ENCODE data around the gene ERCC8. TPM values are rescaled to one million over a fixed set of nuclear protein-coding genes. Genes with fewer than 3 reads are reported as not detected.

Gene ERCC8
- total RNA-seq, 1 experiment from 2014 or later, result 13.0 TPM

GRCh38 chr5:60843936-60844905, 100.6 kb downstream of the ERCC8 start, which contains the start of gene ELOVL7:
ELOVL7 (minus strand) TSS chr5:60844269; CDS start chr5:60787397, 56,872 bp downstream.
- TF ChIP-seq EZH2 (IDR thresholded peaks at IDR 0.05; ENCODE audit: low read depth), result no peak
- no peak; the same call in 1 of the 2 replicates for TF ChIP-seq CTCF (conservative IDR thresholded peaks at IDR 0.05)
- CTCF ChIA-PET, result interaction anchor here (1.4 kb wide), 1 partner anchor 144 kb away, joined by 4 read pairs; the partner anchor contains the start of gene DEPDC1B
- peak; percentile 74 to 94 for DNase-seq

GRCh38 chr5:60843386-60843935, 101.4 kb downstream of the ERCC8 start:
- H3K36me3 ChIP-seq (ENCODE audit: low read depth), result no peaks in the 10 kb centered on the region
- intact Hi-C loops (cut with micrococcal nuclease; ENCODE audit: unreplicated experiment), result loop anchor here (5.0 kb wide), 2 partner anchors 61 to 166 kb away; no protein-coding TSS in a partner anchor
- peak overlapping the region; percentile 98 for H2AFZ ChIP-seq
- no TSS peak for BruUV-seq (replicated peaks)
- no peaks in the 10 kb centered on the region for H3K9me2 ChIP-seq (ENCODE audit: insufficient read depth)
- H3K27me3 ChIP-seq (ENCODE audit: insufficient read depth, low read depth), result no peaks in the 10 kb centered on the region
- no peaks in the 10 kb centered on the region for H4K20me1 ChIP-seq (ENCODE audit: insufficient read depth)
- no peaks in the 10 kb centered on the region; the same call in 1 of the 2 replicates for H3K79me2 ChIP-seq (ENCODE audit: low read depth)
- peaks cover 17% of the 10 kb centered on the region for H3K4me1 ChIP-seq (replicated peaks; ENCODE audit: insufficient read depth)
- DNase-seq, result peak; percentile 39 to 40
- H3F3A ChIP-seq (ENCODE audit: insufficient read depth, low read depth), result no peaks in the 10 kb centered on the region
- H3K4me2 ChIP-seq, result peak overlapping the region; percentile 92
- no peaks in the 10 kb centered on the region for H3K9me3 ChIP-seq (ENCODE audit: insufficient read depth, low read depth)
- POLR2A ChIA-PET (ENCODE audit: unreplicated experiment), result interaction anchor here (0.8 kb wide), 1 partner anchor 144 kb away, joined by 5 read pairs; no protein-coding TSS in a partner anchor
- CTCF ChIA-PET, result interaction anchor here (1.4 kb wide), 1 partner anchor 144 kb away, joined by 4 read pairs; the partner anchor contains the start of gene DEPDC1B
- no peak for TF ChIP-seq EZH2 (IDR thresholded peaks at IDR 0.05; ENCODE audit: low read depth)
- no peak for TF ChIP-seq CTCF (conservative IDR thresholded peaks at IDR 0.05)
- peak overlapping the region; percentile 97 for H3K4me3 ChIP-seq
- H3K27ac ChIP-seq, result no peak overlapping the region

More at GRCh38 chr5:60843936-60844905, 100.6 kb downstream of the ERCC8 start, which contains the start of gene ELOVL7:
- peak within 1 kb of the TSS; percentile 93 for H3K4me2 ChIP-seq
- H3K27ac ChIP-seq, result 0 out of 2 replicates have a peak within 1 kb of the TSS, but pooled peaks have one; percentile 21
- H4K20me1 ChIP-seq (ENCODE audit: insufficient read depth), result no peaks in the 10 kb centered on the region
- H3F3A ChIP-seq (ENCODE audit: insufficient read depth, low read depth), result no peaks in the 10 kb centered on the region
- no peaks in the 10 kb centered on the region for H3K27me3 ChIP-seq (ENCODE audit: insufficient read depth, low read depth)
- POLR2A ChIA-PET (ENCODE audit: unreplicated experiment), result no interaction called here
- peaks cover 17% of the 10 kb centered on the region for H3K4me1 ChIP-seq (replicated peaks; ENCODE audit: insufficient read depth)
- no peaks in the 10 kb centered on the region for H3K36me3 ChIP-seq (ENCODE audit: low read depth)
- no peaks in the 10 kb centered on the region for H3K9me2 ChIP-seq (ENCODE audit: insufficient read depth)
- H3K9me3 ChIP-seq (ENCODE audit: insufficient read depth, low read depth), result no peaks in the 10 kb centered on the region
- H3K4me3 ChIP-seq, result peak within 1 kb of the TSS; percentile 97
- peak within 1 kb of the TSS; percentile 99 for H2AFZ ChIP-seq
- intact Hi-C loops (cut with micrococcal nuclease; ENCODE audit: unreplicated experiment), result loop anchor here (1.0 to 5.0 kb wide), 3 partner anchors 62 to 167 kb away; no protein-coding TSS in a partner anchor
- BruUV-seq (replicated peaks), result no TSS peak
- H3K79me2 ChIP-seq (ENCODE audit: low read depth), result no peaks in the 10 kb centered on the region; the same call in 1 of the 2 replicates

- H3K36me3 ChIP-seq (ENCODE audit: low read depth), result no peaks in the 10 kb centered on the region
- peak overlapping the region; percentile 98 for H2AFZ ChIP-seq
- no peaks in the 10 kb centered on the region for H3F3A ChIP-seq (ENCODE audit: insufficient read depth, low read depth)
- ChIA-PET POLR2A (ENCODE audit: unreplicated experiment) (interaction anchor here (0.8 kb wide), 1 partner anchor 143 kb away, joined by 5 read pairs; no protein-coding TSS in a partner anchor), CTCF (no interaction called here)
- no peaks in the 10 kb centered on the region for H4K20me1 ChIP-seq (ENCODE audit: insufficient read depth)
- intact Hi-C loops (cut with micrococcal nuclease; ENCODE audit: unreplicated experiment), result loop anchor here (5.0 kb wide), 2 partner anchors 61 to 166 kb away; no protein-coding TSS in a partner anchor
- H3K27ac ChIP-seq, result no peak overlapping the region
- H3K4me3 ChIP-seq, result peak overlapping the region; percentile 97
- no peak for TF ChIP-seq CTCF (conservative IDR thresholded peaks at IDR 0.05)
- TF ChIP-seq EZH2 (IDR thresholded peaks at IDR 0.05; ENCODE audit: low read depth), result no peak
- peaks cover 17% of the 10 kb centered on the region for H3K4me1 ChIP-seq (replicated peaks; ENCODE audit: insufficient read depth)
- H3K9me2 ChIP-seq (ENCODE audit: insufficient read depth), result no peaks in the 10 kb centered on the region
- no peaks in the 10 kb centered on the region; the same call in 1 of the 2 replicates for H3K79me2 ChIP-seq (ENCODE audit: low read depth)
- H3K4me2 ChIP-seq, result peak overlapping the region; percentile 92
- H3K27me3 ChIP-seq (ENCODE audit: insufficient read depth, low read depth), result no peaks in the 10 kb centered on the region
- no peak for DNase-seq
- TSS peak; percentile 46 for BruUV-seq (replicated peaks)
- H3K9me3 ChIP-seq (ENCODE audit: insufficient read depth, low read depth), result no peaks in the 10 kb centered on the region
Observed at GRCh38 chr5:60842871-60843385, 101.9 kb downstream of the ERCC8 start.
